Endometrium (tissue), 2 donors: ENCODE data around the gene LY6G5B.

ENCODE experiments used
- FAIRE-seq: peaks from 2 replicates; lab custom pipeline; 2012; peaks lifted over from hg19 to GRCh38; lab: Jason Lieb, UNC
- donor health status: control.
- donor health status: control.

Gene LY6G5B

DNA sequence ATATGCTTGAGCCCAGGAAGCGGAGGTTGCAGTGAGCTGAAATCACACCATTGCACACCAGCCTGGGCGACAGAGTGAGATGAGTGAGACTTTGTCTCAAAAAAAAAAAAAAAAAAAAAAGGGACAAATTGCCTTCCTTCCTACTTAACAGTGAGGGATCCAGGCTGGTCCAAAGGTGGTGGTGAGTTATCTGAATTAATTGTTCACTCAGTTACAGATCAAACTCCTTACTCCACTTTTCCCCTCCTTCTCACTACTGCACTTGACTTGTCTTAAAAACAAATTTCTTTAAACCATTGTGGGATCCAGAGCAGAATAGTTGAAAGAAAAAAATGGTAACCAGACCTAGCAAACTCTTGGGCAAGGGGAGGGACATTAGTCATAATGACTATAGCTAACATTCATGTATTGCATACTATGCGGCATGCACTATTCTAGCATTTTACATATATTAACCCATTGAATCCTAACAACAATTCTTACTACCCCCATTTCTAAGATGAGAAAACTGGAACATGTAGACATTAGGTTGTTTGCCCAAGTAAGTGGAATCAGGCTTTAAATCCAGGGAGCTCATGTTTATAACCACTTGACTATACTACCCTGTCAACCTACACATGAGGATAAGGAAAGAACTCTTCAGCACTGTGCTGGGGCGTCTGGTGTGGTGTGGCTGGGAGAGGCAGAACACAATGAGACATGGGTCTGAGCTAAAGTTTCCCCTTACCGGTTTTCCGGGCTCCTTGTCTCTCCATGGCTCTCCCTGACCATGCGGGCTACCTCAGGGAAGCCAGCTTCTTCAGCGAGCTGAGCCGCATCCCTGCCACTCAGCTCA lies 6.4 kb upstream of the LY6G5B start:
- FAIRE-seq, result no peak

DNA sequence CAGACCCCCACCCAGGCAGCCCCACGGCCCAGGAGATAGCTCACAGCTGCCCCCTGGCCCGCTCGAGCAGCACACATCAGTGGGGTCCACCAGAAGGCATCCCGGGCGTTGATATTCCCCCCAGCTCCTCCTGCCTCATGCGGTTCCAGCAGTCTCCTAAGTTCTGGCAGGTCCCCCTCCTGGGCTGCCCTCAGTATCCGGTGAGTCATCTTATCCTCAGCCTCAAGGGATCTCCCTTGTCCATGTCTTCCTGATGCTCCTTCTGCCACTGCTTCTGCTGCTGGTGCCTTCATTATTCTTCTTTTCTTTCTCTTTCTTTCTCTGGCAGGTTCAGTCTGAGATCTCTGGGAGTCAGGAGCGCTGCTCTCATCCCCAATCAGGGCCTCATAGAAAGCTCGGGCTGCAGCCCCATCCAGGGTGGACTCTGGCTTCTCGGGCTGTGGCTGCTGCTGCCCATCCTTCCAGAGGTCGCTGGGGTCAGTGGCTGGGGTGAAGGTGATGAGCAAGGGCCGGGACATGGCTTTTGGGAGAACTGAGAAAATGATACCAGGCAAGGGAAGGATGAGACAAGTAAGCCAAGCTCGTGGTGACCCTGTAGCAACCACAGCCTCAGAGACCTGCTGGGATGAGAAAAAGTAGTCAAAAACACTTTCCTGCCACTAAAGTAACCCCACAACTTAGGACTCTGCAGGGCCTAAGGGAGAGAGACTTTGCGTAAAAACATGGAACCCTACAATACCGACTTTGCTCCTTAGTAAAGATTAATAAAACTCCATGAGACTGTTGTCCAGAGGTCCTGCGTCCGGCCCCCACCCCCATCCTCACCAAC lies 5.6 kb upstream of the LY6G5B start:
- FAIRE-seq, result no peak

DNA sequence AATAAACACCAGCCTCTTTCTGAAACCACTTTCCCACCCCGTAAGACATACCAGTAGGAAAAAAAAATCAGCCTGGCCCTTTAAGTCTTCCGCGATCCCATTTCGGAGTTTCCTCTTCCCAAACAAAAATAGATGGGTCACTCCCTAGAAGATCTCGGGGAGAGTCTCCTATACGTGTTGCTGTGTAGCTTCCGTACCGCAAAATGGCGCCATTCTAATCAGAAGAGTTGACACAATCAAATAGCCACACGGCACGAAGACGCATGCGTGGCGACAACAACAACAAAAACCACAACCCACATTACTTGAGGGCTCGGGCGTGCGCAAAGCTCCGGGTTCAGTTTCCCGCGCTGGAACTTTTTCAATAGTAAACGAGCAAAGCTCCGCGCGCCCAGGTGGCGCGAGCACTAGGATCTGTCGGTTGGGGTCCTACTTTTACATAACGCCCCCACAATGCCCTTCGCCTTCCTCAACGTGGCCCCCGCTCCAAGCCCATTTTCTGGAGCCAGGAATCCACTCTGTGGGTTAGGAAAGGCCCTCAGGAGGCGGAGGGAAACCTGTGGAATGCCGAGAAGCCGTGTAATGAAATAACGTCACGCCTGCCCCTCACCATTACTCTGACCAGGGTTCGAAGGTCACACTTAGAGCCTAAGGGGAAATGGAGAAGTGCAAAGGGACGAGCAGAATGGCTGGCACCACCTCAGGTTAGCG lies 4.8 kb upstream of the LY6G5B start, which contains the start of gene GPANK1:
TSS of gene GPANK1 (minus strand) at position 208 of the 711 bp plus-strand sequence. CDS start 519 bp downstream, outside the sequence.
- peak; percentile 70 for FAIRE-seq

DNA sequence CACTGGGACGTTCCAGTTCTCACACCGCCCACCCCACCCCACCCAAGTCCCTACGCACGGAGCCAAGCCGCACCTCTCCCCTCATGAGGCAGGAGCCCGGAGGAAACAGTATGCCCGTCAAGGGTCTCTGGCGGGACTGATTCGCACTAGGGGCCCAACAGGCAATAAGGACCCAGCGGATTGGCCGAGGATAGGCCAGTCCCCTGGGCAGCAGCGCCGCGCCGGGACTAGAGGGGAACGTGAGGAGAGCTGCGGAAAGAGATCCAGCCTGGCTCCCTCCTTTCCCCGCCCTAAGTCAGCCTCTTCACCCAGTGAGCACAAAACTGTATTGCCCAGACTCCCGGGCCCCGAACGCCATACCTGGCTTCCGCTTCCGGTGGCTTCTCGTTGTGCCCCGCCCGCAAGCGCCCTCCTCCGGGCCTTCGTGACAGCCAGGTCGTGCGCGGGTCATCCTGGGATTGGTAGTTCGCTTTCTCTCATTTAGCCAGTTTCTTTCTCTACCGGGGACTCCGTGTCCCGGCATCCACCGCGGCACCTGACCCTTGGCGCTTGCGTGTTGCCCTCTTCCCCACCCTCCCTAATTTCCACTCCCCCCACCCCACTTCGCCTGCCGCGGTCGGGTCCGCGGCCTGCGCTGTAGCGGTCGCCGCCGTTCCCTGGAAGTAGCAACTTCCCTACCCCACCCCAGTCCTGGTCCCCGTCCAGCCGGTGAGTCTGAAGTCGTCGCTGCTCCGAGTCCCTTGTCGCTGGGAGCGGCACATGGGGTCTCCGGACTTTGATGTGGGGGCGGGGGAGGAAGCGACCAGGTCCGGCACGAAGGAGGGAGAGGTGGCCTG lies 4.1 kb upstream of the LY6G5B start, which contains the start of gene CSNK2B:
TSS of gene CSNK2B (plus strand) at position 580 of the 836 bp plus-strand sequence. CDS start 752 bp downstream, outside the sequence.
- no peak for FAIRE-seq

DNA sequence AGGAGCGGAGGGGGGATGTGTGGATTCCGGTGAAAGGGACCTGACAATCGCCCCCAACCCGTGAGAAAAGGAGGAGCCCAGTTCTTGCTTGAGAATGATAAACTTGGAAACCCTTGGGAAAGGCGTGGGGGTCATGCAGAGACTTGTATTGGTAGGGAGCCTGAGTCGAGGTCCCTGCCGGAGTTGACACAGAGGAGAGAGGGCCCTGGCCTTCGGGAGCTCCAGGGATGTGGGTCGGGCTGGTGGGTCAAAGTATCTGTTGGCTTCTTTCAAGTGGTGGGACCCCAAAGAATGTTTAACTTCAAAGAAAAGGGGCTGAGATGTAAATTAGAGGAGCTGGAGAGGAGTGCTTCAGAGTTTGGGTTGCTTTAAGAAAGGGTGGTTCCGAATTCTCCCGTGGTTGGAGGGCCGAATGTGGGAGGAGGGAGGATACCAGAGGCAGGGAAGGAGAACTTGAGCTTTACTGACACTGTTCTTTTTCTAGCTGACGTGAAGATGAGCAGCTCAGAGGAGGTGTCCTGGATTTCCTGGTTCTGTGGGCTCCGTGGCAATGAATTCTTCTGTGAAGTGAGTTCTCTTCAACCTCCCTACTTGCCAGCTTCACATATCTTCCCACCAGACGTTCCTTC lies 3.3 kb upstream of the LY6G5B start:
- FAIRE-seq, result no peak

DNA sequence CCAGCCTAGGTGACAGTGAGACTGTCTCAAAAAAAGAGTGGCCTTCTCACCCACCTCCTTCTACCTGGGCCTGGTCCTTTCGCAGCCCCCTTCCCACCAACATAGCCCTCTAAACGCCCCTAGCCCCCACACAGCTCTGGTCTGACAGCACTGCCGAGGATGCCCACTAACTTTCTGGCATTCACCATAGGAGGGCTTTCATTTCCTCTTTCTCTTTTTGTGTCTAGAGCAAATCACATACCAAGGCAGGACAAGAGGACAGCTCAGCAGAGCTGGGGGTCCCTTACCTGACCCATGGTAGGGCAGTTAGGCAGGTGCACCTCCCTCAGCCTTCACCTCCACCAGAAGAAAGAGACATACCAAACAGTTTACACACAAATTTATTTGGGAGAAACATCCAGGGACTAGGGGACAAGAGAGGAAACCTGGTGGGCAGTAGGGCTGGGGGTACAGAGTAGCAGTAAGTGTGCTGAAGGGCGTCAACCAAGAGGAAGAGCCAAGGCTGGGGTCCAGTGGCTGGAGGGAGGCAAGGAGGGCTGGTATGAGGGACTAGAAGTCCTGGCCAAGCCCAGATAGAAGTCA lies 6.6 kb downstream of the LY6G5B start:
- FAIRE-seq, result no peak

DNA sequence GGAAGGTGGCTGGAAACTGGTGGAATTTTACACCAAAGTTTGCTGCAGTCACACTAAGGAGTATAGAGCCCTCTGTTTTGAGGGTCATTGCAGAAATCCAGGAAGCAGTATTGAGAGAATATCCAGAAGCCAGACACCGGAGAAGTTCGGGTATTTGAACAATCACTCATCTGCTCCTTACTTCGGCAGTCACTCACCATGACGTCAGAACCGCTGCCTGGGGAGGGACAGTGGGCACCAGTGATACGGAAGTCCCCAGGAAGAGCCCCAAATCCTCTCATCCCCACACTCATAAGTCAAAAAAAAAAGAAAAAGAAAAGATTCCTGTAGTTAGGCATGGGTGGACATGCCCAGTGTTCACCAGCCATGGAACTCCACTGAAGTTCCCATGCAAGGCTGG lies 7.1 kb downstream of the LY6G5B start:
- no peak for FAIRE-seq

DNA sequence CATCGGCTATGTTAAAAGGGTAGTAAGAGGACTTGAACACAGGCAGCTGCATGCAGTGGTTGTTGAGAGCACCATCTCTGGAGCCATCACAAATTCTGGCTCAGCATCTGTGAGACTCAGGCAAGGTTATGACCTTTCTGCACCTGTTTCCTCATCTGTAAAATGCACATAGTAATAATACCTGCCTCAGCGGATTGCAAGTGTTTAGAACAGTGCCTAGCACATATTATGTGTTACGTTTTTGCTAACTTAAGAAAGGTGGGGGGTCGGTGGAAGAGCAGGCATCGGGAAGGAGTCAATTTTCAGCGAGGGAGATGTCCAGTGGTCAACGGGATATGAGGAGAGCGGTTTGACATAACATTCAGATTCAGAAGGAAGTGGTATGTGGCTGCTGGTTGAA lies 8.2 kb downstream of the LY6G5B start:
- no peak for FAIRE-seq

DNA sequence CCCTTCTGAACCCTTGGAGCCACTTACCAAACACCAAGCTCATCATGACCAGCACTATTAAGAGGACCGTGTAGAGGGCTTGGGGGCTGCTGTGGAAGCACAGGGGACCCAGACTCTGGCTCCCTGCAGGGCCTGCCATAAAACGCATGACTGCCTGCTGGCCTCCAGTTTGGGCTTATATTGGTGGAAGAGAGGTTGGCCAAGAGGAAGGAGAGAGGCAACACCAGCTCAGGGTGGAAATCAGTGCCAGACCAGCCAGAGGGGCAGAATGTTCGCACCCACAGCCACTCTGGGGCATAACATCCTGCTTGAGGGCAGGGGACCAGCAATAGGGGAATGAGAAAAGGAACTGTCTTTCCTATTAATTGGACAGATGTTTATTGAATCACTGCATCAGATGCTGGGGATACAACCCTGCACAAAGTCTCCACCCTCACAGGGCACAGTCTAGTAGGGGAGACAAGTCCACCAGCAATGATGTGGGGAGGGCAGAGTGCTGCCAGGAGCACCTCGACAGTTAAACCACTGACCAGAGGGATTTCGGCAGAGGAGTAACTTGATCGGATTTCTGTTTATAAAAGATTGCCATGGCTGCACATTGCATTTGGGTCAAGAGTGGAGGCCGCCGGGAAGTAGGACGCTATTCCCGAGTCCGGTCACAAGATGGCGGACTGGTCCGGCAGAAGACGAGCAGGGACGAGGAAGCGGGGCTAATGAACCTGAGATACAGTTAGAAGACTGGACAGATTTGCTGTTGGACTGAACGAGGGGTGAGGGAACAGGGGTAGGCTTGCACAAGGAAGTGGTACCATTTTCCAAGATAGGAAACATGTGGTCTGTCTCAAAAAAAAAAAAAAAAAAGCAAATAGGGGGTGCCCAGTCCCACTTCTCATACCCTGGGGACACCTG lies 10.7 kb downstream of the LY6G5B start, which contains the start of gene LY6G5C:
TSS of gene LY6G5C (minus strand) at position 842 of the 909 bp plus-strand sequence. CDS start at position 148, 694 bp downstream.
- peak; percentile 35 for FAIRE-seq

DNA sequence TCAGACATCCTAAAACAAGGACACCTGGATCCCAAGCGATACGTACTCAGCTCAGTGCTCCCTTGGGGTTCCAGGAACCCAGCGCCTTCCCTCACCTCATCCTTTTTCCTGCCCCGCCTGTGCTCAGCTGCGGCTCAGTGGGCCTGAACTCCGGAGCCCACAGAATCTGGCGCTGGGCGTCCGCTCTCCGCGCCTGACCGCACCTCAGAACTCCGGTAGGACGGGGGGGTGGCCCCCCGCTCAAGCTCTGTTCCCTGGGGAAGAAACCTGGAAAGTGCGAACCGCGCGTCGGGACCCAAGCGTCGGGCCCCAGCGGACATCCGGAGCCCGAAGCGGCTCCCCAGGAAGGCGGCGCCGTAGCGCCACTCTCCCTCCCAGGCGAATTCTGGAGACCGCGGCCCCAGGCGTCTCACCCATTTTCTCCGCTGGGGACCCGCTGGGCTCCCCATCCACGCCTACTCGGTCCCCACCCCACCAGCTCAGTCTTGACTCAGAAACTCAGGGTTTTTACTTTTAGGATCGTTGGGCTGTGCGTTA lies 11.4 kb downstream of the LY6G5B start:
- FAIRE-seq, result no peak

- no peak for FAIRE-seq
Observed at GRCh38 chr6:31683591-31683990, 13.8 kb downstream of the LY6G5B start.

DNA sequence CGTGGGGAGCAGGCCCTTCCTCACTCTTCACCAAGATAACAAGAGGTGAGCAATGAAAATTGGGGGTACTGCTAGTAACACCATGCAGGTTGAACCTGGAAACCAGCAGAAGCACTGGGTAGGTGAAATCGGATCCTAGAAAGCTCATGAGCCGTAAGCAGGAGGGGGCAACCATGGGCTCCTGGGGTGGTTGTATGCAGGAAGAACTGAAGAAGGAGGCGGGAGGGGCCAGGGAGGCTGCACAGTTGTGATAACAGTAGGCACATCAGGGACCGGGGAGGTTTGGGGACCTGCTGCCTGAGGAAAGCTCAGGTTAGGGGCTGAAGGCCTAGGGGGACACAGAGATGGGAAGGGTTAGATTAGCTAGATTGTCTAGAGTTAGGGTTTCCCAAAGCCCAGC lies 16.7 kb downstream of the LY6G5B start:
- FAIRE-seq, result no peak

DNA sequence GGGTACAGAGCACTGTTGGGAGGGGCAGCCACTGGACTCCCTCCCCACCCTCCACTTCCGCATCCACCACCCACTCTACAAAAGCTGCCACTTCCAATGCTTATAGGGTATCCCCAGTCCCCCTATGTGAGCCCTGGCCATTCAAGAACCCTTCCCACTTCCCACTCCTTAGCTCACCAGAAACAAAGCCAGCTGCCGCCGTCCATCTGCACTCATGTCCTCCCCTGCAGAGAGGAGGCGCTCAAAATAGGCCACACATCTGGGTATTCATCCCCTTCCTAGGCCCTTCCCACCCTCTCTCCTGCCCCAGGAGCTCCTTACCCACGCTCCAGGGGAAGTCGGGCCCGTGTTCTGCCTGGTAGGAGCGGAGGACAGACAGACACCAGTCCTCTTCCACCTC lies 17.5 kb downstream of the LY6G5B start:
- FAIRE-seq, result no peak

GRCh38 chr6:31687860-31688693 lies 18.3 kb downstream of the LY6G5B start:
- FAIRE-seq, result no peak

DNA sequence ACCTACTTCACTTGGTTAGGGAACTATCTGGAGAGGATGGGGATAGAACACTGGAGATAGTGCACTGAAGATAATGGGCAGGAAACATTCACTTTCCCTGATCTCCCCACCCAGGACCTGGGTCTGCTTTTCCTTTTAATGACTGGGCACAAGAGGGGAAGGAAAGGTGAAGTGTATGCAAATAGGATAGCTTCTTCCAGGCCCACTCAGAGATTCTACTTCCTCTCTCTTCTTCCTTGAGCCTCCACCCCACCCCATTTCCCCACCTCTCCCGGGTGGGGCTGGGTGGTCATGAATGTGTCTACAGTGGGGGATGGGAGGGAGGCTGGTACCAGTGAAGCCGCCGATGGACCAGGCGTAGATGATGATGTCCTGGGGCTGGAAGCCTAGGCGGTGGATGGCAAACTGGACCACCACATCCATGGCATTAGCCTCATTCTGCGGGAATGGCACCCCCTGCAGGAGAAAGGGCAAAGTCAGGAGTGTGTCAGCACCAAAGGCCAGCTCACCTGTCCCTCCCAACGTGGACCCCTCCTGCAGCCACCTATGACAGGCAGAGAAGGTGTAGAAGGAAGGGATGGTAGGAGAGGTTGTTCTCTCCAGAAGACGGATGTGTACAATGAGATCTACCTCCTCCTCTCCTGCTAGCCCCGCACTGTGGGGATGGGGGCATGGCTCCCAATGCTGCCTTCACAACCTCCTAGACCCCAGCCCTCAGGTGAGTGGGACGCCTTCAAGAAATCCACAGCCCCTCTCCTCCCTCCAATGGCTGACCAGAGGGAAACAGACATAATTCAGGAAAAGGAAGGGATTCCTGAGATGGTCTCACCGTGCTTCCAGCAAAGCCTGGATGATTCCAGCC lies 19.7 kb downstream of the LY6G5B start:
- FAIRE-seq, result no peak

DNA sequence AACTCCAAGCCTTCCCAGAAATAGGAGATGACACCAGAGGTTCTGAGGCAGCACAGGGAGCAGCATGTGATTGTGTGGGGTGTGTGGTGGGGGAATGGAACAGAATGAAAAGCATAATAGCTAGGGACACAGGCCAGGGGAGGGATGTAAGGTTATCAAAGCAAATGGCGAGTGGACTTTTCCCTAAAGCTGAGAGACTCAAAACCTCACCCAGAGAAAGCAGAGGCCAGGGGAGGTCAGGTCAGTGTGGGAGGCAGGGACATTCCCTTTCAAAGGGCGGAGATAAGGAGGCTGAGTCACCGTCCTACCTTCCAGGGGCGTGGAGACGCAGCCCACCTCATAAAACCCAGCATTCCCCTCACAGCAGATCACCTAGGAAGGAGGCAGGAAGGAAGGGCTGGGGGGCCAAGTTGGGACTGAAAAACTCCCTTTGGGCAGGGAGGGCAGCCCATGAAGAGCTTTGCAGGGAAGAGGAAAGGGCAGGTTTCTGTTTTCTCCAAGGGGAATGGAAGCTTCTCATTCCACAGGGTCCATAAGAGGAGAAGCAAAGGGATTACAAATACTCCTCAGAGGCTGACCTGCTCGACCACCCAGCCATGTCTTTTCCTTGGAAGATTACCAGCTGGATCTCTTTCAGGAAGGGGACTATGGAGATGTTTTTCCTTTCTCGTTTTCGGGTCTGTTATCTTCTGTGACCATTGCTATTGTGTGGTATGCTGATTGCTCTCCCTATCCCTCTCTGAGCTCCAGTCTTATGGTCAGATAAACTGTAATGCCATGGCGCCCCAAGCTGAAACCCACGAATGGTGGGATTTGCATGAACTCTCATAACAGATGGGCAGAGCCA lies 20.7 kb downstream of the LY6G5B start:
- no peak for FAIRE-seq
